ENCODE results near the gene DHPS.
A peak's percentile ranks its signal among the peaks of the same experiment; 100 is the strongest.
"Not testable (repeated sequence)": the region's sequence is repeated elsewhere in the genome, so short reads cannot be mapped to it uniquely, and the experiment has no call there.

The DHPS gene

GRCh38 chr19:12681074-12681987 is at the start of gene DHPS:
Gene DHPS, minus strand, starts transcription at chr19:12681880. Its CDS starts 114 bp downstream, at chr19:12681766.
- DNase-seq, result peak; percentile 99

GRCh38 chr19:12731337-12731736 is 49.7 kb upstream of the DHPS start:
- DNase-seq, result no peak

DNA sequence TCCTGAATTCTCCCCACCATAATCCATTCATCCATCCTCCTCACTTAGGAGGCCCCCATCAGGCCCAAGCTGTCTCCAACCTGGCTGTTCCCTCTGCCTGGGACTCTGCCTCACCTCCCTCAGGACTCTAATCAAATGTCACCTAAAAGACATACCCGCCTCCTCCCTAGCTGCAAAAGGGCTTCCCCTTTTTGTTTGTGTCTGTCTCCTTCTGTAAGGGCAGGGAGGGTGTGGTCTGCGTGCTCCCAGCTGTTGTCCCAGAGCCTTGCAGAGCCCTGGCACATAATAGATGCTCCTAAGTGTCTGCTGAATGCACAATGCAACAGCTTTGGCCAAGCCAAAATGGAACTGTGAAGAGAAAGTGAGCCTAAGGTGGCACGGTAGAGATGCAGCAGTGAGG is 48.4 kb upstream of the DHPS start:
- DNase-seq, result no peak

DNA sequence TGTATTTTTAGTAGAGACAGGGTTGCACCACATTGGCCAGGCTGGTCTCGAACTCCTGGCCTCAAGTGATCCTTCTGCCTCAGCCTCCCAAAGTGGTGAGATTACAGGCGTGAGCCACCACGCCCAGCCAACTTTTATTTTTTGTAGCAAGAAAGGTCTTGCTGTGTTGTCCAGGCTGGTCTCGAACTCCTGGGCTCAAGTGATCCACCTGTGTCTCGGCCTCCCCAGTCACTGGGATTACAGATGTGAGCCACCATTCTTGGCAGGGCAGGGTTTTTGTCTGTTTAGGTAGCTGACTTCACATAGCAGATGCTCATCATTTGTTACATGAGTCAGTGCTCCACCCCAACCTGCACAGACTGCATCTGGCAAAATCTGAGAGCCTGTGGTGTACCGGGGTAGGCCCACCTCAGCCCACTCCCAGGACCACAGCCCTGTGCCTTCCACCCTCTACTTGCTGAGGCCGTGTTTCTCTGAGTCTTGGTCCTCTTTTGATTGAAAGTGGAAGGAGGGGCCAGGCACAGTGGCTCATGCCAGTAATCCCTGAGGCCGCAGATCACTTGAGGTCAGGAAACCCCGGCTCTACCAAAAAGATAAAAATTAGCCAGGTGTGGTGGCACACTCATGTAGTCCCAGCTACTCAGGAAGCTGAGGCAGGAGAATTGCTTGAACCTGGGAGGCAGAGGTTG is 46.2 kb upstream of the DHPS start:
- no peak for DNase-seq

DNA sequence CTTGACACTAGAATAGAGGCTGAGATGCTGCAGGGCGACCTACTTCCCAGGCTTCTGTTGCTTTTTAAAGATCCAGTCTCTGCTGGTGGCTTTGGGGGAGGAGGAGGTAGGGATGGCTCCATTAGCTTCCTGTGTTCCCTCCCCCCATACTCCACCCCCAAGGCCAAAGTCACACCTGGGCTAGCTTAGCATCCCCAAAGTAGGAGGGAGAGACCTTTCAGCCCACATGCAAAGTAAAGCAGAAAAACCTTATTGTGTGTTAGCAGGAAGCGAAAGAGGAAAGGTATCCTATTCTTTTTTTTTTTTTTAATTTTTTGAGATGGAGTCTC is 45.3 kb upstream of the DHPS start:
- DNase-seq, result no peak

DNA sequence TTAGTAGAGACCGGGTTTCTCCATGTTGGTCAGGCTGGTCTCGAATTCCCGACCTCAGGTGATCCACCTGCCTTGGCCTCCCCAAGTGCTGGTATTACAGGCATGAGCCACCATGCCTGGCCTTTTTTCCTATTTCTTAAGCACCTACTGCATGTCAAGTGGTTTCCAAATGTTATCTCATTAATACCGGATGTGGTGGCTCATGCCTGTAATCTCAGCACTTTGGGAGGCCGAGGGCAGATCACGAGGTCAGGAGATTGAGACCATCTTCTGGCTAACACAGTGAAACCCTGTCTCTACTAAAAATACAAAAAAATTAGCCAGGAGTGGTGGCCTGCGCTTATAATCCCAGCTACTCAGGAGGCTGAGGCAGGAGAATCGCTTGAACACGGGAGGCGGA is 43.9 kb upstream of the DHPS start:
- not testable (repeated sequence) for DNase-seq

GRCh38 chr19:12723641-12724426 is 42.2 kb upstream of the DHPS start, which contains the start of gene TNPO2:
Gene TNPO2, minus strand, starts transcription at chr19:12723932. Its CDS starts 2,955 bp downstream, at chr19:12720977.
- peak; percentile 62 for DNase-seq

- no peak for DNase-seq
Measured at GRCh38 chr19:12723381-12723640, 41.6 kb upstream of the DHPS start.

DNA sequence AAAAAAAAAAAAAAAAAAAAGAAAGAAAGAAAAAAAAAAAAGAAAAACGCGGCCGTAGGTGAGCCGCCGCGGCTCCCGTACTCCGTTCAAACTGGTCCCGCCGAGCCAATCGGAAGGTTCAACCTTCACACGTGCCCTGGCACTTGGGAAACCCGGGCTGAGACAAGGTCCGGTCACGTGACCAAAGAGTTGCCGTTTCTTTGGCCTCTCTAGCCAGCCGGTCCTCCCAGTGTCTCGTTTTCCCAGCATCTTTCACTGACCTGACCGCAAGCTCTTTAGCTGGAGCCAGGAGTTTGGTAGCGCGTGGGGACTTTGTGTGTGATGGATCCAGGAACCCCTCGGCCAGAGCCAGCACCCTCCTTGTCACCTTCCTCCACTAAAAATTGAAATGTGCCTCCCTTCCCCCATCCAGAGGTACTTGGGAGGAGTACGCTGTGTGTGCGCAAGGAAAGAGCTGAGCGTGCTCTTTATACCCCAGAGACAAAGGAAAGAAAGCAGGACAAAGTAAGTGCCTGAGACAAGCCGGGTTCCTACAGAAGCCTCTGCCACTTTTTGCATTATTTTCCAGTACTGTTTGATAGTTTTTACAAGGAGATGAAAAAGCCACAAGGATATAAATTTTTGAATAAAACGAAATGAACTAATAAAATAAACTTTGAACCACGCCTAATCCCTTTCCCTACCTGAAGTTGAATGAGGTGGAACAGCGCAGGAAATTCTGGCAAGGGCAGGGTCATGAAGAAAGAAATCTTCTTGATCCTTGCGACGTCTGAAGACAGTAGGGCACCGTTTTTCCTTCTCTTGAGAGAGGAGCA is 41.1 kb upstream of the DHPS start:
- peak; percentile 99 for DNase-seq

GRCh38 chr19:12721656-12722565 is 40.2 kb upstream of the DHPS start:
- peak; percentile 84 for DNase-seq

DNA sequence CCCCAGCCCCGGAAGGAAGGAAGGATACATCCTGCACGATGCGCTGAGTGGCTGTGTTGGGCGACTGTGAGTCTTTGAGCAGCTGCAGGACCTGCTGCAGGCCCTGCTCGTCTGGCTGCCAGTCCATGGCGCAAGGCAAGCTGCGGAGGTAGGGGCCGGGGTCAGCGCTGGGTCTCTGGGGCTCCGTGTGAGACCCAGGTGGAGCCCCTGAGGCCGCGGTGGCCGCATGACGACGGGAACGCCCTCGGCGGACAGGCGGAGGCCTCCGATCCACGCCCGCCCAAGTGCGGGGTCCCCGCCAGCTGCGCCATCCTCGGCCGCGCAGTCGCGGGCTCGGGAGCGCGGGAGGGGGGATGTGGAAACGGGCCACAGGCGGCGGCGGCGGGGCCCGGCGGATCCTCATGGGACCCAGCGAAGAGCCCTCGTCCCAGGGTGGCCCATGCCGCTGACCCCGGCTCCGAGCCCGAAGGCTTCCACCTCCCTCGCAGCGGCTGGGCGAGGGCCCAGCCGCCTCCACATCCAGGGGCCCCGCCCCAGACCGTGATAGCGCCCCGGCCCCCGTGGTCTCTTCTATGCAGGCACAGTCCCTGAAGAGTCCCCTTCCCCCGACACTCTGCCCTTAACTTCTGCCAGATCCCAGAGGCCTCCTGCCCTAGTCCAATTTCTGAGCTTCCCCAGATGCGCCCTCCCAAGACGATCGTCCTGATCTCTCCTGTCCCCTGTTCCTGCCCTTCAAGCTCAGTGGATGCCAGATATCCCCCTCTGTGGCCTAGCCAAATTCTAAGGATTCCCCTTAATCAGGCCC is 39.4 kb upstream of the DHPS start:
- no peak for DNase-seq

DNA sequence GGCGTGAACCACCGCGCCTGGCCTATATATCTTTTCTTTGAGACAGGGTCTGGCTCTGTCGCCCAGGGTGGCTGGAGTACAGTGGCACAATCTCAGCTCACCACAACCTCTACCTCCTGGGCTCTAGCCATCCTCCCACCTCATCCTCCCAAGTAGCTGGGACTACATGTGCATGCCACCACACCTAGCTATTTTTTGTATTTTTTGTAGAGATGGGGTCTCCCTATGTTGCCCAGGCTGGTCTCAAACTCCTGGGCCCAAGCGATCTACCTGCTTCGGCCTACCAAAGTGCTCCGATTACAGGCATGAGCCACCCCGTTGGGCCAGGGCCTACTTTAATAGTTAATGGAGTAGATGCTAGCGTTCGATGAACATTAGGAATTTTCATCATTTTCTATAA is 38.6 kb upstream of the DHPS start:
- DNase-seq, result no peak

GRCh38 chr19:12715929-12716328 is 34.2 kb upstream of the DHPS start:
- DNase-seq, result no peak

DNA sequence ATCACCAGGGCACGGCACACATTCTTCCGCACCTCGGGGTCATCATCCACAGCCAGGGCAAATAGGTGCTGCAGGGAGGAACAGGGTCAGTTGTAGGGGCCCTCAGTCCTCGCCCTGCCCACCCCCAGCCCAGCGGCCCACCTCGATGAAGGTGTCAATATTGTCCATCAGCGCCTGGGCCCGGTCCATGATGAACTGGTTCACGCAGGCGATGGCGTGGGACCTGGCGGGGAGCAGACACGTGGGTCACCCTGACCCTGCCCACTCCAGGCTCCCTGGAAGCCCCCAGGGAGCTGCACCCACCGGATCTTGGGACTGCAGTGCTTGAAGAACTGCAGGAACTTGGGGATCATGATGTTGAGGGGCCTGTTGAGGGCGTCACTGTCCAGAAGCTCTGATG is 33.4 kb upstream of the DHPS start:
- no peak for DNase-seq

DNA sequence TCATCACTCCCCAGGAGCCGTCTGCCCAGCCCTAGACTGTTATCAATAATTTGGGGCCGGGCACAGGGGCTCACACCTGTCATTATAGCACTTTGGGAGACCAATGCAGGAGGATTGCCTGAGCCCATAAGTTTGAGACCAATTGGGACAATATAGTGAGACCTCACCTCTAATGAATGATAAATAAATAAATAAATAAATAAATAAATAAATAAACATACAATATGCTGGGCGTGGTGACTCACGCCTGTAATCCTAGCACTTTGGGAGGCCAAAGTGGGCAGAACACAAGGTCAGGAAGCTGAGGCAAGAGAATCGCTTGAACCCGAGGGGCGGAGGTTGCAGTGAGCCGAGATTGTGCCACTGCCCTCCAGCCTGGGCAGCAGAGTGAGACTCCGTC is 31.6 kb upstream of the DHPS start:
- DNase-seq, result not testable (repeated sequence)

DNA sequence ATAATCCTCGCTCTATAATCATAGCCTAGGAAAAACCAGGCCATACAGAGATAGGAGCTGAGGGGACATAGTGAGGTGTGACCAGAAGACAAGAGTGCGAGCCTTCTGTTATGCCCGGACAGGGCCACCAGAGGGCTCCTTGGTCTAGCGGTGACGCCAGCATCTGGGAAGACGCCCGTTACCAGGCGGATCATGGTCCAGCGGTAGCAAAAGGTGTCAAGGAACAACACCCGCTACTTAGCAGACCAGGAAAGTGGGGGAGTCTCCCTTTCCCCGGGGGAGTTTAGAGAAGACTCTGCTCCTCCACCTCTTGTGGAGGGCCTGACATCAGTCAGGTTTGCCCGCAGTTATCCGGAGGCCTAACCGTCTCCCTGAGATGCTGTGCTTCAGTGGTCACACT is 30.4 kb upstream of the DHPS start:
- not testable (repeated sequence) for DNase-seq

GRCh38 chr19:12711187-12711586 is 29.5 kb upstream of the DHPS start:
- no peak for DNase-seq

GRCh38 chr19:12708641-12709040 is 27.0 kb upstream of the DHPS start:
- DNase-seq, result no peak

- DNase-seq, result no peak
Measured at GRCh38 chr19:12706332-12706718, 24.6 kb upstream of the DHPS start.

DNA sequence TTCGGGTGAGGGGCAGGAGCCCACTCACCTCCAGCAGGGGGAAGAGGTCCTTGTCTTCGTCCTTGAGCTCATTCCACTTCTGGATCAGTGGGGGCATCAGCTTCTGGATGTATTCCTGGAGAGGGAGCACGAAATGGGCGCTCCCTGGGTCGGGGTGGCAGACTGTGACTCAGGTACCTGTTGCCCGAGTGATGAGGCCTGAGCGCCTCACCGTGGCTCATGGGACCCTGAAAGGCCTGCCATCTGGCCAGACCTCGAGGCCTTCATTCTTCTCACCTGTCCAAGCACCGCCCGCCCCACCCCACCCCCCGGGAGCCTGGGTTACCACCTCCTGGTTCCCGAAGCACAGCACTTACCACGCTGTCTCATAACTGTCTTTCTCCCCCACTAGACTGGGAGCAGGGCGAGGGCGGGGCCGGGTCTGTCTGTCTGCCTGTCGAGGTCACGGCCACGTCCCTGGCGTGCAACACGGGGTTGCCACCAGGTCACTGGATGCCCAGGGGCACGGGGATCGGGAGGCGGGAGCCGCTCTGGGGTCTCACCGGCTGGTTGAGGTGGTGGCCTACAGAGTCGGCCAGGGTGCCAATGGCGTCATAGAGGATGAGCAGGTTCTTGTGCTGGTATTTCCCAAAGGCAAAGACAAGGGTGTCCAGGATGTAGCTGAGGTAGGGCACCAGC is 24.1 kb upstream of the DHPS start:
- no peak for DNase-seq
